HG03280 (cell line): ENCODE data around the gene TCP11L2.
"Not testable (repeated sequence)": the region's sequence is repeated elsewhere in the genome, so short reads cannot be mapped to it uniquely, and the experiment has no call there.

Experiments
- ATAC-seq: cut with Tn5 transposase; IDR thresholded peaks from one replicate; pipeline ENCODE4 v1.9.1; 2021; ENCODE audit warnings: mild to moderate bottlenecking, moderate library complexity; ENCODE audit not compliant: unreplicated experiment

Gene TCP11L2

GRCh38 chr12:106341086-106341877 lies 38.7 kb downstream of the TCP11L2 start:
- no peak for ATAC-seq

DNA sequence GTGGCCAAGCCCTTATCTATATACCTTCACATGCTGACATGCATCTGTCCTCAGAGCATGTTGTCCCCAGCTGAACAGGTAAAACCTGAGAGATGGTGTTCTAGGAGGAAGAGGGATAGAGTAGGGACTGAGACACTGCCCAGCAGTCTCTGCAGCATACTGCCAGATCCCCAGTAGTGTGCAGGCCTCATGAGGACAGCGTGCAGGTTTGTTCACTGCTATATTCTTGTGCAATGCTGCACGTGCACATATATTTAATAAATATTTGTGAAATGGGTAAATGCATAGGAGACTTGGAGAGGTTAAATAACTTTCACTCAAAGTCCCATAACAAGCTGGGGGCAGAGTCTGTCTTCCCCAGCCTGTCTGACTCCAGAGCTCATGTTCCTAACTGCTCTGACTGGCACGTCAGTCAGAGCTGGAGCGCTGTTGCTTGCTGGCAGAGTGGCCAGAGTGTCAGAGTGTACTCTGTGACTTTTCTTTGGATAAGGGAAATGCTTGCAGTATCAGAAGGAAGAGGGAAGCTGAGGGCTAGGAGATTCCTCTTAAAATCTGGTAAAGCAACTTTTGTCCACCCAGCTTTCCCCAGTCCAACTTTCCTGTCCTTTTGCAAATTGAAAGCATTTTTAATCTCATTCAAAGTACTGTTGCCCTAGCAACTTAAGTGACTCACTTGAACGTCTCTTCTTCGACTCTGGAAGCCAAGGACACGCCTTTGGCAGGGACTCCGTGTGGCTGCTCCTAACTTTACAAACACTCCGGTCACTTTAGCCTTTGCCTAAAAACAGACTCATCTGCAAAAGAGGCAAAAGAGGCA lies 40.1 kb downstream of the TCP11L2 start:
- no peak for ATAC-seq

DNA sequence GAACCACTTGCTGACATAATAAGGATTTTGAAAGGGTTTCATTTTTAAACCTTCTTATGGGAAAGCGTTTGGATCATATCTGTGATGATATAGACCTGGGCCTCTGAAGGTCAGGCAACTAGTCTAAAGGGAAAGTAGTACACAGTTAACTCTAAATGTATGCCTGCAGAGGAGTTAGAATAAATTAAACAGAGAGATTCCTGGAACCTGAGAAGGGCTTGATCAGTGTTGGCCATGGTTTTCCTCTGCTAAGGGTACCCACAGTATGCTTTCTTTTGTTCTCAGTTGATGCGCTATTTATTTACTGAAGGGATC lies 40.6 kb downstream of the TCP11L2 start:
- no peak for ATAC-seq

DNA sequence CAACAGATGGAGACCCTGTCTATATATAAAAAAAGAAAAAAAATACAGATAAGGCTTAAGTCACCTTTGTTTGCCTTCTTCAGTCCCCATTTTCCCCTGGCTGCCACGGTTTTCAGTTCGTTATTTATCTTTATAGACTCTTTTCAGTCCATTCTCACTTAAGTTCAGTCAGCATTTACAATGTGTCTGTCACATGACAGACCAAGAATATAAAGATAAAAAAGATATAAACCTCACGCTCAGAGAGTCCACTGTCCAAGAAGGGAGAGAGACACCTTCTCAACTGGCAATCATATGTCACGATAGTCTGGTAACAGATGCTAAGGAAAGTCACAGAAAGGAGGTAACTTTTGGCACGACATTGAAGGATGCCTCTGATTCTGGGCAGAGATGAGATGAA lies 41.6 kb downstream of the TCP11L2 start:
- no peak for ATAC-seq

DNA sequence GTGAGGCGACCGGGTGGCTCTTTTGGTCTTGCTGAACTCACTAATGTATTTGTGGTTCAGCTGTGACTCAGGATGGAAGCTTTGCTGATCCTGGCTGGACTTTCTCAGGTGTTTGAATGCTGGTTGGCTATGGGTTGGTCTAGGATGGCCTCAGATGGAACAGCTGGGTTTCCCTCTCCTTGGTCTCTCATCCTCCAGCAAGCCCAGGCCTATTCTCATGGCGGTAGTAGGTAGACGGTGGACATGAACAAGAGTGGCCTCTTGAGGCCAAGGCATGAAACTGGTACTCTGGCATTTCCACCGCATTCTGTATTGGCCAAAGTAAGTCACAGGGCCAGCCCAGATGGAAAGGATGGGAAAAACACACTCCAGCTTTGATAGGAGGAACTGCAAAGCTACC lies 43.2 kb downstream of the TCP11L2 start:
- ATAC-seq, result no peak

DNA sequence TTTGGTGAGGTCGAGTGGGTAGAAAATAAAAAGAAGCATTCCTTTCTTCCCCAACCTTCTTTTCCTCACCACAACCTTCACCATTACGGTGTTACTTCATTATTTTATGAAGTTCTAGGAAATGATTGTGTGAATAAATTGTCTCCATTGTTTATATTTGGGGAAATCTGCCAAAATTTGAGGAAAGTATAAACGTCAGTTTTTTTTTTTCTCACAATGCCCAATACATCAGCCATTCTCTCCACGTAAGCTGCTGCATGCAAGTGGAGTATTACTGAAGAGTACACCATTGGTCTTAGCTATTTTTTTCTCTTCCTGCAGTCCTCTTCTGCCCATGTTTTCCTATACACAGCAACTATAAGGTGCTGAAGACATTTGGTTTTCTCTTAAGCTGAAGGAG lies 45.9 kb downstream of the TCP11L2 start:
- ATAC-seq, result no peak

- ATAC-seq, result no peak
These were observed 50.6 kb downstream of the TCP11L2 start for GRCh38 chr12:106353175-106353574.

DNA sequence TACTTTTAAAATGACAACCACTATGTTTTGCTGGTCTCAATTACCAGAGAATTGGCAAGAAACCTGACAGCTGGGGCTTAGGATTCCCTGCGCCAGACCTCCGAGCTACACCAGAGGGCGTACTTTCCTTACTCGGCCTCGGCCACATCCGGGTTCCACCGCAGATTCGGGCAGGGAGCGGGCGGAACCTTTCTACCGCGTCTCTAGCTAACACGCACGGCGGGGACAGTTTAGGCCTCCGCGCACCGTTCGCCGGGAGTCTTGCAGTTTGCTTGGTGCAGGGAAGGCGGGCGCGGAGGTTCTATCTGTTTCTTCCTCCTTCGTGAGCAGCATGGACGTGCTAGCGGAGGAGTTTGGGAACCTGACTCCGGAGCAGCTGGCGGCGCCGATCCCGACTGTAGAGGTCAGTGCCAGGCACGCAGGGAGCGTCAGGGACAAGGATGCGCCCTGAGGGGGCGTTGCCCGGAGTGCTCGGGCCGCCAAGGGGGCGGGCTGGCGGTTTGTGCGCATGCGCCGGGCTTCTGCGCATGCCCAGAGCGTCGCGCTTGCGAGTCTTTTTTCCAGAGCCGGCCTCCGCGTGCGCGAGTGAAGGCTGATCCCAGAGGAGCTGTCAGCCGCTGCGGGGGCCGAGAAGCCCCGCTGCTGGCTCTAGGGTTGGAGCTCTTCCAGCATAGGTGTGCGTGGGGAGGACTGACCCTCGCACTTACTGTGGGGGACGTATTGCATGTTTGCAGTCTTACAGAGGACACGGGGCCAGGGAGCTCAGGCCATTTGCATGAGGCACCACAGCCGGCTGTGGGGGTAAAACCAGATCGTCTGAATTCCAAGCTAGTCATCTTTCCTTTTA lies 55.2 kb downstream of the TCP11L2 start, which contains the start of gene POLR3B:
POLR3B (plus strand) TSS at position 200 of the 847 bp plus-strand sequence; CDS start at position 332, 132 bp downstream.
- peak; percentile 89 for ATAC-seq

- peak; percentile 9 for ATAC-seq
These were observed 56.1 kb downstream of the TCP11L2 start for GRCh38 chr12:106358396-106359241.

GRCh38 chr12:106359646-106360399 lies 57.3 kb downstream of the TCP11L2 start:
- ATAC-seq, result no peak

GRCh38 chr12:106360400-106360994 lies 58.0 kb downstream of the TCP11L2 start:
- ATAC-seq, result no peak

GRCh38 chr12:106362971-106363370 lies 60.4 kb downstream of the TCP11L2 start:
- no peak for ATAC-seq

DNA sequence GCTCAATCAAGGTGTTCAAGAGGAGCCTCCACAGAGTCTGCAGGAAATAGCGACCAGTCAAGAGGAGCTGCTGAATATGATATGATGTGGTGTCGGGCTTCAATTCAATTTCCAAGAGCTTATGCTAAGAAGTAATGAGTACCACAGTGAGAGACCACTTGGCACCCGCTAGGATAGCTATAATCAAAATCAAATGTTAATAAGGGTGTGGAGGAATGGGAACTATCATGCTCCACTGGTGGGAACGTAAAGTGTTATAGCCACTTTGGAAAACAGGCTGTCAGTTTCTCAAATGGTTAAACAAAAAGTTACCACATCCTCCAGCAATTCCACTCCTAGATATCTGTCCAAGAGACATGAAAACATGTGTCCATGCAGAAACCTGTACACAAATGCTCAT lies 61.7 kb downstream of the TCP11L2 start:
- no peak for ATAC-seq

DNA sequence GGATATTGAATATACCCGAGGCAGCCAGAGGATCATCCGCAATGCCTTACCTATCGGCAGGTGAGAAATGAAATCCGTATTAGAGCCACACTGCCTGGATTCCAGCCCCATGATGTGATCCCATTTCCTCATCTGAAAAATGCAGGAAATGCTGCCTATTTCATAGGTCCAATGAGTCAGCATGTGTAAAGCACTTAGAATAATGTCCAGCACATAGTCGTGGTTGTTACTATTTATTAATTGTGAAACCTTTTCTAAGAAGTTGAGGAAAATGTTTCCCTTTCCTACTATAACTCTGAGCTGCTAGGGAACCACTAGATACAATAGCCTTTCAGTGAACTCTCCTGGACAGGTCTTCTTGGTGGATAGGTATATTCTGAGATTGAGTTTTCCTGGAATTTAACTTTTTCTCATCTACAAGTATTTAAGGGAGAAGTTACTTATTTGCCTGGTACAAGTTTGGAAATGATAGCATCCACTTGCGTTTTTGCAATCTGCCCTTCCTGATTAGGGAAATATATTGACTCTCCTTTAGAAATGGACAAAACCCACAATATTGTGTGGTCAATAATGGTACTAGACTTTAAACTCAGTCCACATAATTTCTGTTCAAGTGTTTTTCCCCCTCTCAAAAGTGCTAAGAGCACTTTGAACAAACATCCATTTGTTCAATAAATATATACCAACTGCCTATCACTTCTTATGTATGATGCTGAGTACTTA lies 67.3 kb downstream of the TCP11L2 start:
- ATAC-seq, result no peak

- no peak for ATAC-seq
These were observed 76.3 kb downstream of the TCP11L2 start for GRCh38 chr12:106378788-106379187.

- no peak for ATAC-seq
These were observed 78.4 kb downstream of the TCP11L2 start for GRCh38 chr12:106380954-106381353.

DNA sequence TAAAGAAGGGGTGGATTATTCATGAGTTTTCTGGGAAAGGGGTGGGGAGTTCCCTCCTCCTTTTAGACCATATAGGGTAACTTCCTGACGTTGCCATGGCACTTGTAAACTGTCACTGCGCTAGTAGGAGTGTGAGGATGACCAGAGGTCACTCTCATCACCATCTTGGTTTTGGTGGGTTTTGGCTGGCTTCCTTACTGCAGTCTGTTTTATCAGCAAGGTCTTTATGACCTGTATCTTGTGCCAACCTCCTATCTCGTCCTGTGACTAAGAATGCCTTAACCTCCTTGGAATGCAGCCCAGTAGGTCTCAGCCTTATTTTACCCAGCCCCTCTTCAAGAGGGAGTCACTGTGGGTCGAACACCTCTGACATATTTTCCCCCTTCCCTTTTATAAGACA lies 79.3 kb downstream of the TCP11L2 start:
- ATAC-seq, result not testable (repeated sequence)

DNA sequence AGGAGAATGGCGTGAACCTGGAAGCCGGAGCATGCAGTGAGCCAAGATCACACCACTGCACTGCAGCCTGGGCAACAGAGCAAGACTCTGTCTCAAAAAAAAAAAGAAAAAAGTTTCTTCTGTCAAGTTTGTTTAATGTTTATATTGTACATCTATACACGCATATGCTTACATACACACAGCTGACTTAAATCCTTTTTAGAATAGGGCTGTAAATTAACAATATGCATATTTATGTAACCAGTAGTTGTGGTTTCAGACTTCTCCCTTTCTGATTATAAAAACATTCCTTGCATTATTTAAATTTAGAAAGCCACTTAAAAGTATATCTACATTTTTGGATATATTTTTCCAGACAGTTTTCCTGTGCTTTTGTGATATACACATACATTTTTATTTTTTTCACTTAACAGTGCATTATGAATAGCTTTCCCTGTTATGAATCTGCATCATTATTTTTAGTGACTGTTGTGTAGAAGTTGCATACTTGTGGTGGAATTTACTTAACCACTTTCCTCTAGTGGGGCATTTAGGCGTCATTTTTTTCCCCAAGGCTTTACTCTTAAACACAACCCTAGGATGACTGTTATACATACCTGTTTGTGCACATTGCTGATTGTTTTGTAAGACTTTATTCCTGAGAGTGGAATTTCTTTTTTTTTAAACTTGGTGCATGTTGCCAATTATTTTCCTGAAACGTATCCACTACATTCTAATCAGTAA lies 84.4 kb downstream of the TCP11L2 start:
- ATAC-seq, result no peak
